Left lobe of liver (tissue), 2 donors: ENCODE measurements around the gene CAMK1D. TPM values are rescaled to one million over a fixed set of nuclear protein-coding genes. Genes with fewer than 3 reads are reported as not detected.
"Not testable (repeated sequence)": the region's sequence is repeated elsewhere in the genome, so short reads cannot be mapped to it uniquely, and the experiment has no call there.

Source experiments
- ATAC-seq: fragments of 200-7000 bp; cut with Tn5 transposase; one replicate; pipeline ENCODE4 v1.9.1; 2020; ENCODE audit warnings: mild to moderate bottlenecking, moderate library complexity
- DNase-seq: peaks from one replicate; pipeline ENCODE4 v3.0.0-alpha.2; 2020; ENCODE audit warnings: low spot score
- total RNA-seq: library from RNA; stranded (reverse); gene quantifications from one replicate; pipeline ENCODE4 v1.2.1, GENCODE V29; 2021
- donor health status: DM: no; HTN: no; CAD: no; lungs with moderate emphysema.
- donor health status: DM: no; HTN: yes; CAD: no.

CAMK1D gene
- total RNA-seq, 1 donor from 2014 or later: 8.1 TPM

GRCh38 chr10:12799714-12800113 is 450.4 kb downstream of the CAMK1D start:
- DNase-seq (no peak), ATAC-seq (no peak)

GRCh38 chr10:12800302-12800701 is 451.0 kb downstream of the CAMK1D start:
- ATAC-seq: no peak
- no peak for DNase-seq

- ATAC-seq: no peak
- no peak for DNase-seq
Measured at GRCh38 chr10:12801214-12802087, 452.1 kb downstream of the CAMK1D start.

- DNase-seq: no peak
- ATAC-seq: no peak
Measured at GRCh38 chr10:12803776-12804175, 454.4 kb downstream of the CAMK1D start.

GRCh38 chr10:12806228-12807095 is 457.1 kb downstream of the CAMK1D start:
- ATAC-seq (no peak), DNase-seq (no peak)

- ATAC-seq (no peak), DNase-seq (no peak)
Measured at GRCh38 chr10:12807096-12807755, 457.9 kb downstream of the CAMK1D start.

GRCh38 chr10:12808014-12808613 is 458.8 kb downstream of the CAMK1D start:
- DNase-seq: no peak
- ATAC-seq: no peak

- not testable (repeated sequence) for DNase-seq, ATAC-seq
Measured at GRCh38 chr10:12810046-12810445, 460.7 kb downstream of the CAMK1D start.

- DNase-seq: no peak
Measured at GRCh38 chr10:12811826-12812225, 462.5 kb downstream of the CAMK1D start.

GRCh38 chr10:12812571-12812970 is 463.2 kb downstream of the CAMK1D start:
- DNase-seq (no peak), ATAC-seq (no peak)

More at GRCh38 chr10:12811826-12812225, 462.5 kb downstream of the CAMK1D start:
- ATAC-seq: no peak

- DNase-seq: no peak
- ATAC-seq: no peak
Measured at GRCh38 chr10:12814166-12814565, 464.8 kb downstream of the CAMK1D start.

- no peak for ATAC-seq
Measured at GRCh38 chr10:12819071-12819470, 469.7 kb downstream of the CAMK1D start.

GRCh38 chr10:12819656-12820055 is 470.3 kb downstream of the CAMK1D start:
- ATAC-seq (no peak), DNase-seq (no peak)

More at GRCh38 chr10:12819071-12819470, 469.7 kb downstream of the CAMK1D start:
- DNase-seq: no peak

GRCh38 chr10:12822126-12822892 is 473.0 kb downstream of the CAMK1D start:
- ATAC-seq: no peak
- DNase-seq: no peak

GRCh38 chr10:12822893-12823170 is 473.5 kb downstream of the CAMK1D start:
- ATAC-seq: no peak
- DNase-seq: no peak

- DNase-seq (no peak), ATAC-seq (no peak)
Measured at GRCh38 chr10:12823328-12823727, 474.0 kb downstream of the CAMK1D start.

- no peak for ATAC-seq
- DNase-seq: no peak
Measured at GRCh38 chr10:12825260-12825849, 476.0 kb downstream of the CAMK1D start.

- ATAC-seq (no peak), DNase-seq (no peak)
Measured at GRCh38 chr10:12826800-12827372, 477.5 kb downstream of the CAMK1D start.

GRCh38 chr10:12828736-12829135 is 479.4 kb downstream of the CAMK1D start:
- no peak for DNase-seq
- no peak for ATAC-seq
